GM23248 (cell line): ENCODE results near the gene MAP7D2.

Experiments used
- EZH2 ChIP-seq: fragments of 200-600 bp; sonication (generic); IDR thresholded peaks from 2 replicates; pipeline ENCODE4 v1.6.1; 2018; ENCODE audit warnings: antibody characterized with exemption, mild to moderate bottlenecking; ENCODE audit not compliant: insufficient read depth, poor library complexity, severe bottlenecking
- EZH2phosphoT487 ChIP-seq: fragments of 200-600 bp; sonication (generic); IDR thresholded peaks from 2 replicates; pipeline ENCODE4 v1.6.1; 2018; ENCODE audit warnings: antibody characterized with exemption, moderate library complexity, mild to moderate bottlenecking, low read depth; ENCODE audit not compliant: insufficient read depth

GRCh38 chrX:20089845-20090244 is 26.9 kb downstream of the MAP7D2 start:
- no peak for TF ChIP-seq EZH2
- TF ChIP-seq EZH2phosphoT487, result no peak
